ENCODE results near the gene NEK11.

The NEK11 gene

GRCh38 chr3:131387796-131388489, 361.3 kb downstream of the NEK11 start:
- ATAC-seq (ENCODE audit: low read depth) (no peak), DNase-seq (ENCODE audit: low spot score) (no peak)
- no peak overlapping the region for H3K4me3 ChIP-seq (ENCODE audit: severe bottlenecking)
- peaks cover 6% of the 10 kb centered on the region for H3K4me1 ChIP-seq (ENCODE audit: insufficient read depth, poor library complexity, severe bottlenecking)
- H3K9me3 ChIP-seq (ENCODE audit: severe bottlenecking) = no peaks in the 10 kb centered on the region
- TF ChIP-seq, protein P1, sequence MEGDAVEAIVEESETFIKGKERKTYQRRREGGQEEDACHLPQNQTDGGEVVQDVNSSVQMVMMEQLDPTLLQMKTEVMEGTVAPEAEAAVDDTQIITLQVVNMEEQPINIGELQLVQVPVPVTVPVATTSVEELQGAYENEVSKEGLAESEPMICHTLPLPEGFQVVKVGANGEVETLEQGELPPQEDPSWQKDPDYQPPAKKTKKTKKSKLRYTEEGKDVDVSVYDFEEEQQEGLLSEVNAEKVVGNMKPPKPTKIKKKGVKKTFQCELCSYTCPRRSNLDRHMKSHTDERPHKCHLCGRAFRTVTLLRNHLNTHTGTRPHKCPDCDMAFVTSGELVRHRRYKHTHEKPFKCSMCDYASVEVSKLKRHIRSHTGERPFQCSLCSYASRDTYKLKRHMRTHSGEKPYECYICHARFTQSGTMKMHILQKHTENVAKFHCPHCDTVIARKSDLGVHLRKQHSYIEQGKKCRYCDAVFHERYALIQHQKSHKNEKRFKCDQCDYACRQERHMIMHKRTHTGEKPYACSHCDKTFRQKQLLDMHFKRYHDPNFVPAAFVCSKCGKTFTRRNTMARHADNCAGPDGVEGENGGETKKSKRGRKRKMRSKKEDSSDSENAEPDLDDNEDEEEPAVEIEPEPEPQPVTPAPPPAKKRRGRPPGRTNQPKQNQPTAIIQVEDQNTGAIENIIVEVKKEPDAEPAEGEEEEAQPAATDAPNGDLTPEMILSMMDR (IDR thresholded peaks at IDR 0.05; ENCODE audit: poor library complexity, severe bottlenecking) = no peak
- no peaks in the 10 kb centered on the region for H3K36me3 ChIP-seq (ENCODE audit: low read depth)
- H3K27ac ChIP-seq (ENCODE audit: poor library complexity, severe bottlenecking) = no peak overlapping the region
- H3K27me3 ChIP-seq (ENCODE audit: insufficient read depth, poor library complexity, severe bottlenecking) = no peaks in the 10 kb centered on the region

GRCh38 chr3:131388490-131388799, 361.8 kb downstream of the NEK11 start:
- Histone ChIP-seq H3K4me1 (ENCODE audit: insufficient read depth, poor library complexity, severe bottlenecking) (peaks cover 6% of the 10 kb centered on the region), H3K9me3 (ENCODE audit: severe bottlenecking) (no peaks in the 10 kb centered on the region), H3K4me3 (ENCODE audit: severe bottlenecking) (no peak overlapping the region), H3K36me3 (ENCODE audit: low read depth) (no peaks in the 10 kb centered on the region), H3K27ac (ENCODE audit: poor library complexity, severe bottlenecking) (no peak overlapping the region), H3K27me3 (ENCODE audit: insufficient read depth, poor library complexity, severe bottlenecking) (no peaks in the 10 kb centered on the region)
- DNase-seq (ENCODE audit: low spot score) = no peak
- TF ChIP-seq, protein P1 (IDR thresholded peaks at IDR 0.05; ENCODE audit: poor library complexity, severe bottlenecking) = no peak
- no peak for ATAC-seq (ENCODE audit: low read depth)

DNA sequence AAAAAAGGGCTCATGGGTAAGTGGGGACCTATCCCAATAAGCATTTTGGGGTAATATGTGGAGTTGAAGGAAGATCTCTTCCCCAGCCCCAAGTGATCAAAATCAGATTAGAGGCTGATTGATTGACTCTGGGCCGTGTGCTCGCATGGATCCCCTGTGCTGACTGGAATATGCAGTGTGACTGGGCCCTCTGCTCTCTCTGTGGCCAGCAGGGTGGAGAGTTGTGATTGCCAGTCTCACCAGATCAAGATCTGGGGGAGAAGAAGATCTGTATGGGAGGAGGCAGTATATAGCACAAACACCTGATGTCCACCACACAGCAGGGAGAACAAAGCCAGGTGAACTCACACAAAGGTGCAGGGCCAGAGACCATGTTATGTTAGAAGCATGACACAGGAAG, 363.7 kb downstream of the NEK11 start:
- H3K4me3 ChIP-seq (ENCODE audit: severe bottlenecking) = no peak overlapping the region
- H3K9me3 ChIP-seq (ENCODE audit: severe bottlenecking) = no peaks in the 10 kb centered on the region
- TF ChIP-seq, protein P1 (IDR thresholded peaks at IDR 0.05; ENCODE audit: poor library complexity, severe bottlenecking) = no peak
- H3K27me3 ChIP-seq (ENCODE audit: insufficient read depth, poor library complexity, severe bottlenecking) = no peaks in the 10 kb centered on the region
- DNase-seq (ENCODE audit: low spot score) (no peak), ATAC-seq (ENCODE audit: low read depth) (no peak)
- H3K27ac ChIP-seq (ENCODE audit: poor library complexity, severe bottlenecking) = no peak overlapping the region
- peaks cover 6% of the 10 kb centered on the region for H3K4me1 ChIP-seq (ENCODE audit: insufficient read depth, poor library complexity, severe bottlenecking)
- no peaks in the 10 kb centered on the region for H3K36me3 ChIP-seq (ENCODE audit: low read depth)

GRCh38 chr3:131393051-131393450, 366.4 kb downstream of the NEK11 start:
- no peaks in the 10 kb centered on the region for H3K9me3 ChIP-seq (ENCODE audit: severe bottlenecking)
- no peaks in the 10 kb centered on the region for H3K27me3 ChIP-seq (ENCODE audit: insufficient read depth, poor library complexity, severe bottlenecking)
- no peak overlapping the region for H3K4me3 ChIP-seq (ENCODE audit: severe bottlenecking)
- TF ChIP-seq, protein P1 (IDR thresholded peaks at IDR 0.05; ENCODE audit: poor library complexity, severe bottlenecking) = no peak
- ATAC-seq (ENCODE audit: low read depth) (no peak), DNase-seq (ENCODE audit: low spot score) (no peak)
- no peak overlapping the region for H3K27ac ChIP-seq (ENCODE audit: poor library complexity, severe bottlenecking)
- peaks cover 6% of the 10 kb centered on the region for H3K4me1 ChIP-seq (ENCODE audit: insufficient read depth, poor library complexity, severe bottlenecking)
- H3K36me3 ChIP-seq (ENCODE audit: low read depth) = no peaks in the 10 kb centered on the region

DNA sequence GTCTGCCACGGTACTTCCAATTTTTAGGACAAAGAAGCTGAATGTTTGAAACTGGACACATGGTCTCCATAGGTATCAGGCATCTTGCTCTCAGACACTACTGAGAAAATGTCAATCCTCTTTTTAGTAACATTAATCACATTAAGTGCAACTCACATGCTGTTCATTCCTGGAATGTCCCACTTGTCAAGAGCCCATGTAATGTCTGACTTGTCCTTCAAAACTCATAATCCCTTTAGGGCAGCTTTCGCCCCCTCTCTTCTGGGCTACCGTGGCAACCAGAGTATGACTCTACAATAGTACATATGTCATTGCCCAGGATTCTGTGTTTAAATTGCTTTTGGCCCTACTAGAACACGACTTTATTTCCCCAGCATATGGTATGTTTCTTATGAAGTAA, 367.2 kb downstream of the NEK11 start:
- Histone ChIP-seq H3K4me1 (ENCODE audit: insufficient read depth, poor library complexity, severe bottlenecking) (no peaks in the 10 kb centered on the region), H3K4me3 (ENCODE audit: severe bottlenecking) (no peak overlapping the region), H3K27me3 (ENCODE audit: insufficient read depth, poor library complexity, severe bottlenecking) (no peaks in the 10 kb centered on the region), H3K36me3 (ENCODE audit: low read depth) (no peaks in the 10 kb centered on the region), H3K27ac (ENCODE audit: poor library complexity, severe bottlenecking) (no peak overlapping the region), H3K9me3 (ENCODE audit: severe bottlenecking) (no peaks in the 10 kb centered on the region)
- TF ChIP-seq, protein P1 (IDR thresholded peaks at IDR 0.05; ENCODE audit: poor library complexity, severe bottlenecking) = no peak
- DNase-seq (ENCODE audit: low spot score) = no peak
- no peak for ATAC-seq (ENCODE audit: low read depth)

Measured in RWPE2 (cell line).